Stimulated activated effector memory CD8-positive, alpha-beta T cell treated with anti-CD3 and anti-CD28 coated beads, Interleukin-12 subunit alpha, Interleukin-12 subunit beta, amount 100 ng/mL, for 72 hours (primary cell): ENCODE measurements around the gene GRIN3B.
A peak's percentile ranks its signal among the peaks of the same experiment; 100 is the strongest.
"Not testable (repeated sequence)": the region's sequence is repeated elsewhere in the genome, so short reads cannot be mapped to it uniquely, and the experiment has no call there.

Experiments used
- ATAC-seq: fragments of 150-1000 bp; cut with Tn5 transposase; 2 replicates; pipeline ENCODE4 v1.10.0; 2021
- DNase-seq, 2 donors: peaks; one replicate each; pipeline ENCODE4 v3.0.0; 2021 to 2022; ENCODE audit warnings: low spot score in 2 of 2
- H3K27ac Mint-ChIP-seq: one replicate; pipeline ENCODE4 v1.8.0; 2022; ENCODE audit warnings: mild to moderate bottlenecking, mixed read lengths
- H3K36me3 Mint-ChIP-seq: one replicate; pipeline ENCODE4 v1.8.0; 2022; ENCODE audit warnings: mild to moderate bottlenecking, mixed read lengths
- H3K4me1 Mint-ChIP-seq: one replicate; pipeline ENCODE4 v1.8.0; 2022; ENCODE audit warnings: mixed read lengths
- H3K4me3 Mint-ChIP-seq: one replicate; pipeline ENCODE4 v1.8.0; 2022; ENCODE audit warnings: mild to moderate bottlenecking, mixed read lengths
- H3K9me3 Mint-ChIP-seq: one replicate; pipeline ENCODE4 v1.8.0; 2022; ENCODE audit warnings: mixed read lengths

GRIN3B gene

GRCh38 chr19:1017115-1017905 lies 17.1 kb downstream of the GRIN3B start:
- no peaks in the 10 kb centered on the region for H3K9me3 Mint-ChIP-seq
- ATAC-seq (no peak), DNase-seq (no peak)
- peak overlapping the region; percentile 93 for H3K4me3 Mint-ChIP-seq
- H3K36me3 Mint-ChIP-seq, result peaks cover 74% of the 10 kb centered on the region
- H3K27ac Mint-ChIP-seq, result peak overlapping the region; percentile 91
- H3K4me1 Mint-ChIP-seq, result peaks cover 58% of the 10 kb centered on the region

- H3K27ac Mint-ChIP-seq, result peak overlapping the region; percentile 91
- ATAC-seq, result no peak
- H3K9me3 Mint-ChIP-seq, result no peaks in the 10 kb centered on the region
- no peak for DNase-seq
- H3K4me3 Mint-ChIP-seq, result peak overlapping the region; percentile 93
- H3K36me3 Mint-ChIP-seq, result peaks cover 74% of the 10 kb centered on the region
- H3K4me1 Mint-ChIP-seq, result peaks cover 58% of the 10 kb centered on the region
Observed at GRCh38 chr19:1017906-1018305, 17.7 kb downstream of the GRIN3B start.

- Mint-ChIP-seq H3K4me3 (peak overlapping the region; percentile 93), H3K27ac (peak overlapping the region; percentile 91), H3K4me1 (peaks cover 58% of the 10 kb centered on the region)
Observed at GRCh38 chr19:1018393-1018792, 18.2 kb downstream of the GRIN3B start.

GRCh38 chr19:1018932-1019615 lies 18.9 kb downstream of the GRIN3B start:
- H3K4me1 Mint-ChIP-seq, result peaks cover 58% of the 10 kb centered on the region
- ATAC-seq (no peak), DNase-seq (no peak)
- peak overlapping the region; percentile 91 for H3K27ac Mint-ChIP-seq
- H3K9me3 Mint-ChIP-seq, result no peaks in the 10 kb centered on the region
- peak overlapping the region; percentile 93 for H3K4me3 Mint-ChIP-seq
- peaks cover 68% of the 10 kb centered on the region for H3K36me3 Mint-ChIP-seq

More at GRCh38 chr19:1018393-1018792, 18.2 kb downstream of the GRIN3B start:
- no peak for ATAC-seq
- Mint-ChIP-seq H3K9me3 (no peaks in the 10 kb centered on the region), H3K36me3 (peaks cover 74% of the 10 kb centered on the region)
- no peak for DNase-seq

- ATAC-seq, result no peak
- peaks cover 68% of the 10 kb centered on the region for H3K36me3 Mint-ChIP-seq
- peaks cover 58% of the 10 kb centered on the region for H3K4me1 Mint-ChIP-seq
- H3K27ac Mint-ChIP-seq, result peak overlapping the region; percentile 100
- H3K4me3 Mint-ChIP-seq, result peak overlapping the region; percentile 93
- no peak for DNase-seq
- H3K9me3 Mint-ChIP-seq, result no peaks in the 10 kb centered on the region
Observed at GRCh38 chr19:1019616-1019961, 19.4 kb downstream of the GRIN3B start.

GRCh38 chr19:1019980-1020867 lies 20.0 kb downstream of the GRIN3B start:
- peaks cover 62% of the 10 kb centered on the region for H3K4me1 Mint-ChIP-seq
- no peak for ATAC-seq

GRCh38 chr19:1020868-1021425 lies 20.7 kb downstream of the GRIN3B start, which contains the start of gene TMEM259:
TSS of gene TMEM259 (minus strand) at chr19:1021123. CDS start at chr19:1020996, 127 bp downstream.
- Mint-ChIP-seq H3K27ac (peak within 1 kb of the TSS; percentile 100), H3K36me3 (peaks cover 56% of the 10 kb centered on the region), H3K4me1 (peaks cover 60% of the 10 kb centered on the region), H3K9me3 (no peaks in the 10 kb centered on the region), H3K4me3 (peak within 1 kb of the TSS; percentile 93)
- ATAC-seq (peak; percentile 90), DNase-seq (peak; percentile 94 to 98)

More at GRCh38 chr19:1019980-1020867, 20.0 kb downstream of the GRIN3B start:
- Mint-ChIP-seq H3K36me3 (peaks cover 63% of the 10 kb centered on the region), H3K4me3 (peak overlapping the region; percentile 93), H3K27ac (peak overlapping the region; percentile 100), H3K9me3 (no peaks in the 10 kb centered on the region)
- DNase-seq, result no peak

- peaks cover 40% of the 10 kb centered on the region for H3K4me1 Mint-ChIP-seq
- not testable (repeated sequence) for H3K4me3 Mint-ChIP-seq, DNase-seq, ATAC-seq, H3K9me3 Mint-ChIP-seq, H3K27ac Mint-ChIP-seq
- H3K36me3 Mint-ChIP-seq, result peaks cover 34% of the 10 kb centered on the region
Observed at GRCh38 chr19:1023883-1024188, 23.6 kb downstream of the GRIN3B start.

GRCh38 chr19:1025080-1025479 lies 24.9 kb downstream of the GRIN3B start:
- not testable (repeated sequence) for ATAC-seq, H3K27ac Mint-ChIP-seq, H3K9me3 Mint-ChIP-seq, H3K4me3 Mint-ChIP-seq, DNase-seq
- H3K4me1 Mint-ChIP-seq, result peaks cover 35% of the 10 kb centered on the region
- peaks cover 32% of the 10 kb centered on the region for H3K36me3 Mint-ChIP-seq

- Mint-ChIP-seq H3K36me3 (peaks cover 33% of the 10 kb centered on the region), H3K4me1 (peaks cover 41% of the 10 kb centered on the region), H3K9me3 (no peaks in the 10 kb centered on the region), H3K4me3 (peak within 1 kb of the TSS; percentile 94), H3K27ac (peak within 1 kb of the TSS; percentile 89)
- ATAC-seq (peak; percentile 66), DNase-seq (peak; percentile 59 to 91)
Observed at GRCh38 chr19:1025960-1026782, 26.0 kb downstream of the GRIN3B start, which contains the start of gene CNN2. TSS of gene CNN2 (plus strand) at chr19:1026608. CDS start at chr19:1026662, 54 bp downstream.

GRCh38 chr19:1026783-1027649 lies 26.8 kb downstream of the GRIN3B start:
- DNase-seq (peak in 1 of 2 donors; percentile 73), ATAC-seq (peak; percentile 31)
- peak overlapping the region; percentile 94 for H3K4me3 Mint-ChIP-seq
- no peaks in the 10 kb centered on the region for H3K9me3 Mint-ChIP-seq
- peak overlapping the region; percentile 80 for H3K27ac Mint-ChIP-seq
- H3K36me3 Mint-ChIP-seq, result peaks cover 34% of the 10 kb centered on the region
- peaks cover 34% of the 10 kb centered on the region for H3K4me1 Mint-ChIP-seq

- H3K4me1 Mint-ChIP-seq, result peaks cover 39% of the 10 kb centered on the region
- peak overlapping the region; percentile 80 for H3K27ac Mint-ChIP-seq
- H3K4me3 Mint-ChIP-seq, result peak overlapping the region; percentile 94
- no peak for DNase-seq
- peaks cover 40% of the 10 kb centered on the region for H3K36me3 Mint-ChIP-seq
- peak; percentile 31 for ATAC-seq
- H3K9me3 Mint-ChIP-seq, result no peaks in the 10 kb centered on the region
Observed at GRCh38 chr19:1027650-1028061, 27.4 kb downstream of the GRIN3B start.
